Measurements from ENCODE around the gene FBXL19.

DNA sequence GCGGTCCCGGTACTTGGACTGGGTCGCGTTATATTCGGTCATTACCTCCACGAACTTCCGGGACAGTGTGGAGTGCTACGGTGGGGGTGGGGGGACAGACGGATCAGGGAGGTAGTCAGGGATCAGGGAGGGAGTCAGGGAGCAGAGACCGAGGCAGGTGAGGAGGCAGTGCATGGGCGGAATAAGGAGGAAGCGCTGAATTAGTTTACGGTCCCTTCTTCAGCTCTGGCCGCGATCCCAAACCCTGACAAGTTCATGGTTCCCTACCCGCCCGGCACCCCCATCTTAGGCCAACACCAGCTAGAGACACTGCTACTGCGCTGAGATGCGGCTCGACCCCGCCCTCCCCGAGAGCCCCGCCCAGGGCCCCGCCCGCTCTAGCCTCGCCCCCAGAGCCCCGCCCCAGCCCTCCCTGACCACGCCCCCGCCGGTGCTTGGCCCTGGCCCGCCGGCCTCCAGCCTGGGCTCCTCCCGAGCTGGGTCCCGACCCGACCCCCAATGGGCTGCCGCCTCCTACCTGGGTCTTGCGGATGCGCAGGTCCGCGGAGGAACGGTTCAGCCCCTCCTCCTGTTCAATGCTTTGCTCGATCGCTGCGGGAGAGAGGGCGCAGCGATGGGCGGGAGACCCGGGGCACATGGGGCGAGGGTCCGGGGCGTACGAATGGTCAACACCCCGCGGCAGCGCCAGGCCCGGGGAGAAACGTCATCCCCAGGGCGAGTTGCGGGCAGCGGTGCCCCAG lies 73.8 kb downstream of the FBXL19 start:
- TF ChIP-seq, protein P1, sequence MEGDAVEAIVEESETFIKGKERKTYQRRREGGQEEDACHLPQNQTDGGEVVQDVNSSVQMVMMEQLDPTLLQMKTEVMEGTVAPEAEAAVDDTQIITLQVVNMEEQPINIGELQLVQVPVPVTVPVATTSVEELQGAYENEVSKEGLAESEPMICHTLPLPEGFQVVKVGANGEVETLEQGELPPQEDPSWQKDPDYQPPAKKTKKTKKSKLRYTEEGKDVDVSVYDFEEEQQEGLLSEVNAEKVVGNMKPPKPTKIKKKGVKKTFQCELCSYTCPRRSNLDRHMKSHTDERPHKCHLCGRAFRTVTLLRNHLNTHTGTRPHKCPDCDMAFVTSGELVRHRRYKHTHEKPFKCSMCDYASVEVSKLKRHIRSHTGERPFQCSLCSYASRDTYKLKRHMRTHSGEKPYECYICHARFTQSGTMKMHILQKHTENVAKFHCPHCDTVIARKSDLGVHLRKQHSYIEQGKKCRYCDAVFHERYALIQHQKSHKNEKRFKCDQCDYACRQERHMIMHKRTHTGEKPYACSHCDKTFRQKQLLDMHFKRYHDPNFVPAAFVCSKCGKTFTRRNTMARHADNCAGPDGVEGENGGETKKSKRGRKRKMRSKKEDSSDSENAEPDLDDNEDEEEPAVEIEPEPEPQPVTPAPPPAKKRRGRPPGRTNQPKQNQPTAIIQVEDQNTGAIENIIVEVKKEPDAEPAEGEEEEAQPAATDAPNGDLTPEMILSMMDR (conservative IDR thresholded peaks at IDR 0.05 in 1 of 2, IDR thresholded peaks at IDR 0.05 in 1 of 2; ENCODE audit: low read depth in 1 of 2, low read length in 2 of 2), result no peak
- no peak for TF ChIP-seq EZH2 (IDR thresholded peaks at IDR 0.05; ENCODE audit: low read length, missing control alignments)

Data from fibroblast of lung (primary cell).